B cell (primary cell): ENCODE measurements around the gene ACAN. TPM values are rescaled to one million over a fixed set of nuclear protein-coding genes. Genes with fewer than 3 reads are reported as not detected.

ENCODE experiments used
- ATAC-seq: fragments of 200-7000 bp; cut with Tn5 transposase; one replicate; pipeline ENCODE4 v1.10.0; 2021; ENCODE audit warnings: low read depth, mild to moderate bottlenecking, moderate number of reproducible peaks, moderate library complexity
- CTCF ChIA-PET: fragments of 350-600 bp; sonication (Branson Sonifier 250); formaldehyde crosslinking; loops from one replicate; lab custom pipeline; 2021; ENCODE audit warnings: antibody characterized with exemption, inconsistent platforms; lab: Charles Lee
- POLR2A ChIA-PET: fragments of 350-600 bp; sonication (Branson Sonifier 250); formaldehyde crosslinking; loops from one replicate; lab custom pipeline; 2021; ENCODE audit warnings: antibody characterized with exemption; lab: Charles Lee
- DNase-seq: peaks from one replicate; pipeline ENCODE4 v3.0.0; 2013
- H2AFZ ChIP-seq: 2 replicates; pipeline ENCODE4 v1.6.1; 2012; ENCODE audit warnings: mild to moderate bottlenecking, low read depth, low read length; ENCODE audit not compliant: insufficient read depth, poor library complexity, severe bottlenecking
- H3K27ac ChIP-seq, 2 donors: 1 replicate in 1 of 2; 2 replicates in 1 of 2; pipeline ENCODE4 v1.5.1; 2012 to 2013; ENCODE audit warnings: low read length in 2 of 2, mild to moderate bottlenecking in 2 of 2, moderate library complexity in 1 of 2
- H3K27me3 ChIP-seq, 4 experiments: fragments of 200-600 bp in 1 of 4; sonication (generic) in 1 of 4; replicated peaks in 1 of 4; 1 replicate in 2 of 4; 2 replicates in 2 of 4; pipeline versions ENCODE4 v1.6.1 to v1.7.0; 2013 to 2016; ENCODE audit warnings: low read length in 3 of 4, mild to moderate bottlenecking in 2 of 4, mixed read lengths in 1 of 4, moderate library complexity in 1 of 4; ENCODE audit not compliant: insufficient read depth in 4 of 4, control insufficient read depth in 3 of 4; ENCODE audit errors: control extremely low read depth in 1 of 4
- H3K36me3 ChIP-seq, 2 experiments: replicated peaks in 1 of 2; 1 replicate in 1 of 2; 2 replicates in 1 of 2; pipeline versions ENCODE4 v1.6.1 to v1.7.1; 2013; ENCODE audit warnings: low read length in 1 of 2; ENCODE audit not compliant: insufficient read depth in 2 of 2, control insufficient read depth in 1 of 2; ENCODE audit errors: control extremely low read depth in 1 of 2, extremely low read depth in 1 of 2
- H3K4me1 ChIP-seq, 2 donors: fragments of 200-600 bp in 1 of 2; sonication (generic) in 1 of 2; 1 replicate in 1 of 2; 2 replicates in 1 of 2; pipeline versions ENCODE4 v1.5.1 to v1.6.1; 2013 to 2017; ENCODE audit warnings: low read length in 2 of 2; ENCODE audit not compliant: control insufficient read depth in 2 of 2, insufficient read depth in 2 of 2
- H3K4me2 ChIP-seq: replicated peaks from 2 replicates; pipeline ENCODE3; 2012; ENCODE audit warnings: mild to moderate bottlenecking, low read depth, low read length; ENCODE audit not compliant: poor library complexity, severe bottlenecking
- H3K4me3 ChIP-seq, 5 experiments: fragments of 200-600 bp in 1 of 5; sonication (generic) in 1 of 5; 1 replicate in 3 of 5; 2 replicates in 2 of 5; pipeline versions ENCODE4 v1.5.1 to v1.7.0; 2011 to 2016; ENCODE audit warnings: low read length in 4 of 5, mild to moderate bottlenecking in 4 of 5, low read depth in 2 of 5, control low read depth in 1 of 5, moderate library complexity in 1 of 5; ENCODE audit not compliant: insufficient read depth in 1 of 5; ENCODE audit errors: control extremely low read depth in 1 of 5, extremely low read depth in 1 of 5
- H3K79me2 ChIP-seq: fragments of 200-600 bp; sonication (generic); one replicate; pipeline ENCODE4 v1.6.0; 2016; ENCODE audit warnings: low read length; ENCODE audit not compliant: control insufficient read depth, insufficient read depth
- H3K9ac ChIP-seq: fragments of 200-600 bp; sonication (generic); 2 replicates; pipeline ENCODE4 v1.6.1; 2017; ENCODE audit warnings: mild to moderate bottlenecking, low read length, moderate library complexity
- H3K9me3 ChIP-seq, 3 donors: one replicate each; pipeline versions ENCODE4 v1.6.1 to v1.7.1; 2013; ENCODE audit warnings: low read length in 2 of 3; ENCODE audit not compliant: control insufficient read depth in 2 of 3, insufficient read depth in 1 of 3; ENCODE audit errors: control extremely low read depth in 1 of 3
- H4K20me1 ChIP-seq: 2 replicates; pipeline ENCODE4 v1.6.0; 2012; ENCODE audit warnings: mild to moderate bottlenecking, low read length; ENCODE audit not compliant: insufficient read depth, control insufficient read depth, poor library complexity, severe bottlenecking
- H3K27ac Mint-ChIP-seq: one replicate; pipeline ENCODE4 v1.8.0; 2021; ENCODE audit warnings: mixed read lengths
- H3K27me3 Mint-ChIP-seq: one replicate; pipeline ENCODE4 v1.8.0; 2021; ENCODE audit warnings: mixed read lengths
- H3K4me1 Mint-ChIP-seq: one replicate; pipeline ENCODE4 v1.8.0; 2021; ENCODE audit warnings: mixed read lengths
- H3K4me3 Mint-ChIP-seq: one replicate; pipeline ENCODE4 v1.8.0; 2021; ENCODE audit warnings: mixed read lengths
- H3K9me3 Mint-ChIP-seq: one replicate; pipeline ENCODE4 v1.8.0; 2022; ENCODE audit warnings: mixed read lengths; ENCODE audit not compliant: insufficient read depth
- CTCF ChIP-seq: fragments of 200-600 bp; IDR thresholded peaks from one replicate; pipeline ENCODE4 v1.8.0; 2022; ENCODE audit warnings: antibody characterized with exemption, mild to moderate bottlenecking
- EZH2 ChIP-seq: IDR thresholded peaks from 2 replicates; pipeline ENCODE4 v1.6.1; 2012; ENCODE audit warnings: borderline replicate concordance, low read depth, mild to moderate bottlenecking, moderate library complexity, low read length; ENCODE audit not compliant: insufficient read depth, poor library complexity, severe bottlenecking
- WGBS: methylation state at CpG from one replicate; pipeline ENCODE4 v1.1.5; 2013; ENCODE audit warnings: missing lambda C conversion rate; ENCODE audit not compliant: insufficient coverage; 5-methylcytosine and 5-hydroxymethylcytosine counted together
- intact Hi-C: fragments of 100-400 bp; cut with micrococcal nuclease; formaldehyde crosslinking; loops from one replicate; pipeline ENCODE4 v1.10.0; 2022
- polyA plus RNA-seq: library from polyadenylated mRNA; depleted of rRNA; stranded (reverse); fragments of >200 nt; gene quantifications from 2 replicates; pipeline ENCODE4 v1.2.3, GENCODE V29; 2012
- total RNA-seq, 2 donors: library from RNA; stranded (reverse); fragments of 120-200 nt in 1 of 2; gene quantifications; 1 replicate in 1 of 2; 2 replicates in 1 of 2; pipeline versions ENCODE4 v1.2.3 to v1.2.4, GENCODE V29; 2013 to 2022

The ACAN gene
- total and polyA plus RNA-seq, 2 donors (not counting 1 experiment from before 2014, with no cell fraction given) = 0.01 TPM; not detected in 1

DNA sequence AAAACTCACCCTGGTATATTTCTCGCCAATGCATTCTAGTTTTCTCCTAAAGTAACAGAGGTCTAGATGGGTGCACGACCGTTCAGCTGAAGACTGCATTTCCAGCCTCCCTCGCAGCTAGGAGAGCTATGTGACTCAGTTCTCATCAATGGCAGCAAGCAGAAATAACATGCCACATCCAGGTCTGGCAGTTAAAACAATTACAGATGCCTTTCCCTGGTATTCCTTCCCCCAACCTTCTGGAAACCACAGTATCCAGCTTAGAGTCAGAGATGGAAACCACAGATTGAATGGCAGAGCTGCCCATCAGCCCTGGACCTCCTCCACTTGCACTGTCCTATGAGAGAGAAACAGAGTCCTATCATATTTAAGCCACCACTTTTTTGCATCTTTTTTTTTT is 87.3 kb downstream of the ACAN start:
- H3K4me3 ChIP-seq = no peak overlapping the region
- ChIA-PET POLR2A (no interaction called here), CTCF (interaction anchor here (7.7 kb wide), 1 partner anchor 14 kb away, joined by 44 read pairs; no protein-coding TSS in a partner anchor)
- TF ChIP-seq CTCF (no peak), EZH2 (no peak)
- no peaks in the 10 kb centered on the region for H3K9me3 Mint-ChIP-seq
- H3K36me3 ChIP-seq = no peaks in the 10 kb centered on the region
- H3K27ac Mint-ChIP-seq = no peak overlapping the region
- no peak overlapping the region for H2AFZ ChIP-seq
- H3K27ac ChIP-seq = no peak overlapping the region
- no peaks in the 10 kb centered on the region for H4K20me1 ChIP-seq
- H3K9ac ChIP-seq = no peak overlapping the region
- WGBS = 97% methylated on average over 4 of the region's 4 CpGs
- H3K4me2 ChIP-seq = no peak overlapping the region
- H3K79me2 ChIP-seq = no peaks in the 10 kb centered on the region
- peaks cover 0 to 10% (median 0%) of the 10 kb centered on the region in 4 experiments for H3K27me3 ChIP-seq
- H3K27me3 Mint-ChIP-seq = peaks cover 5% of the 10 kb centered on the region
- intact Hi-C loops = no loop called here
- H3K4me1 Mint-ChIP-seq = peaks cover 8% of the 10 kb centered on the region
- H3K4me3 Mint-ChIP-seq = no peak overlapping the region
- no peak for ATAC-seq
- no peaks in the 10 kb centered on the region for H3K9me3 ChIP-seq
- DNase-seq = no peak
- peaks cover 9 to 16% of the 10 kb centered on the region in 2 donors for H3K4me1 ChIP-seq

- Histone ChIP-seq H3K9me3 (no peaks in the 10 kb centered on the region), H3K4me3 (no peak overlapping the region), H3K27me3 (peaks cover 0 to 13% (median 0%) of the 10 kb centered on the region in 4 experiments), H4K20me1 (no peaks in the 10 kb centered on the region), H3K9ac (no peak overlapping the region), H3K79me2 (no peaks in the 10 kb centered on the region), H2AFZ (no peak overlapping the region), H3K4me1 (peaks cover 12 to 19% of the 10 kb centered on the region in 2 donors), H3K4me2 (no peak overlapping the region), H3K36me3 (no peaks in the 10 kb centered on the region), H3K27ac (no peak overlapping the region)
- peaks cover 8% of the 10 kb centered on the region for H3K27me3 Mint-ChIP-seq
- POLR2A ChIA-PET = no interaction called here
- H3K4me1 Mint-ChIP-seq = peaks cover 12% of the 10 kb centered on the region
- DNase-seq (no peak), ATAC-seq (no peak)
- TF ChIP-seq CTCF (no peak), EZH2 (no peak)
- intact Hi-C loops = no loop called here
- no peaks in the 10 kb centered on the region for H3K9me3 Mint-ChIP-seq
- 95% methylated on average over 6 of the region's 7 CpGs for WGBS
- no peak overlapping the region for H3K4me3 Mint-ChIP-seq
- CTCF ChIA-PET = interaction anchor here (2.0 to 7.7 kb wide), 2 partner anchors 12 to 267 kb away, joined by 5 to 44 read pairs; no protein-coding TSS in a partner anchor
- no peak overlapping the region for H3K27ac Mint-ChIP-seq
Measured at GRCh38 chr15:88891540-88892254, 88.5 kb downstream of the ACAN start.
